ENCODE measurements around the gene ATP5F1D.

Gene ATP5F1D

DNA sequence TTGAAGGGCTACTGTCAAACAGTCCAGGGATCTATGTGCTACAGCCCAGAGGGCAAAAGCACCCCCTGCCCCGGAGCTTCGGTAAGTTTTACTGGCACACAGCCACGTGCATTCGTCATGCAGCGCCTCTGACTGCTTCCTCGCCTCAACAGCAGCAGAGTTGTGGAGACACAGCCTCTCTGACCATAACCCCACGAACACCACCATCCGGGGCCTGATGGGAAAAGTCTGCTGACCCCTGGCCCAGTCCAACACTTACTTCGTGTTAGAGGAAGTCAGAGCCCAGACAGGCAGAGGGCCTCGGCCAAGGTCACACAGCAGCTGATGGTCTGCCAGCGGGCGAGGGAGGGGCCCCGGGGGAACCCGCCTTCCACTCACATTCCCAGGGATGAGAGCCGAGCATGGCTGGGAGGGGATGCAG lies 8.9 kb upstream of the ATP5F1D start:
- DNase-seq (ENCODE audit: low read depth in 2 of 2), result no peak

DNA sequence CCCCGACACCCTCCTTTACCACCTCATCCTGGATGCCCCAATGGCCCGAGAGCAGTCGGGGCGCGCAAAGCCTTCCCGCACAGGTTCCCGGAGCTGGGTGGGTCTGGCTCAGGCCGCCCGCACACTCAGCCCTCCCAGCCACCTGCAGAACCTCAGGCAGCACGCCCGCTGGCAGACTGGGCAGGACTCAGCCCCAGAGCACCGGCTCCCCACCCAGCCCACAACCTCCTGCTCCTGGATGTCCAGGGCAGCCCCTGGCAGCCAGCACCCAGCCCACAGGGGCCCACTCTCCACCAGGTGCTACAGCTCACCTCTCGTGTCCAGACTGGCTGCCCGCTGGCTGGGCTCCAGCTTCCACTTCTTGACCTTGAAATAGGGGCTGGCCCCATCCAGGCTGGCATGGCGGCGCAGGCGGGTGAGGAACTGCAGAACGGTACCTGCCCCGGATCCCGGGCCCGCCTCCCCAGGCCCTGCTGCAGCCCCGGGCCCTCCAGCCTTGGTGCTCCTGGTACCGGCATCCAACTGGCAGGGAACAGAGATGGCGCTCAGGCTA lies 8.4 kb upstream of the ATP5F1D start:
- no peak for DNase-seq (ENCODE audit: low read depth in 2 of 2)

GRCh38 chr19:1234051-1234954 lies 7.2 kb upstream of the ATP5F1D start:
- no peak for DNase-seq (ENCODE audit: low read depth in 2 of 2)

GRCh38 chr19:1234955-1235380 lies 6.6 kb upstream of the ATP5F1D start:
- DNase-seq (ENCODE audit: low read depth in 2 of 2), result no peak

- no peak for DNase-seq (ENCODE audit: low read depth in 2 of 2)
Observed at GRCh38 chr19:1235625-1236538, 5.7 kb upstream of the ATP5F1D start.

- DNase-seq (ENCODE audit: low read depth in 2 of 2), result no peak
Observed at GRCh38 chr19:1236576-1236975, 5.0 kb upstream of the ATP5F1D start.

- DNase-seq (ENCODE audit: low read depth in 2 of 2), result no peak
Observed at GRCh38 chr19:1237027-1237659, 4.4 kb upstream of the ATP5F1D start.

- DNase-seq (ENCODE audit: low read depth in 2 of 2), result no peak
Observed at GRCh38 chr19:1237754-1238368, 3.7 kb upstream of the ATP5F1D start, which contains the start of gene CBARP. Gene CBARP, minus strand, starts transcription at chr19:1238005. Its CDS starts 1,905 bp downstream, at chr19:1236100.

GRCh38 chr19:1238369-1239303 lies 2.9 kb upstream of the ATP5F1D start:
- no peak for DNase-seq (ENCODE audit: low read depth in 2 of 2)

GRCh38 chr19:1239420-1239795 lies 2.1 kb upstream of the ATP5F1D start:
- DNase-seq (ENCODE audit: low read depth in 2 of 2), result no peak

DNA sequence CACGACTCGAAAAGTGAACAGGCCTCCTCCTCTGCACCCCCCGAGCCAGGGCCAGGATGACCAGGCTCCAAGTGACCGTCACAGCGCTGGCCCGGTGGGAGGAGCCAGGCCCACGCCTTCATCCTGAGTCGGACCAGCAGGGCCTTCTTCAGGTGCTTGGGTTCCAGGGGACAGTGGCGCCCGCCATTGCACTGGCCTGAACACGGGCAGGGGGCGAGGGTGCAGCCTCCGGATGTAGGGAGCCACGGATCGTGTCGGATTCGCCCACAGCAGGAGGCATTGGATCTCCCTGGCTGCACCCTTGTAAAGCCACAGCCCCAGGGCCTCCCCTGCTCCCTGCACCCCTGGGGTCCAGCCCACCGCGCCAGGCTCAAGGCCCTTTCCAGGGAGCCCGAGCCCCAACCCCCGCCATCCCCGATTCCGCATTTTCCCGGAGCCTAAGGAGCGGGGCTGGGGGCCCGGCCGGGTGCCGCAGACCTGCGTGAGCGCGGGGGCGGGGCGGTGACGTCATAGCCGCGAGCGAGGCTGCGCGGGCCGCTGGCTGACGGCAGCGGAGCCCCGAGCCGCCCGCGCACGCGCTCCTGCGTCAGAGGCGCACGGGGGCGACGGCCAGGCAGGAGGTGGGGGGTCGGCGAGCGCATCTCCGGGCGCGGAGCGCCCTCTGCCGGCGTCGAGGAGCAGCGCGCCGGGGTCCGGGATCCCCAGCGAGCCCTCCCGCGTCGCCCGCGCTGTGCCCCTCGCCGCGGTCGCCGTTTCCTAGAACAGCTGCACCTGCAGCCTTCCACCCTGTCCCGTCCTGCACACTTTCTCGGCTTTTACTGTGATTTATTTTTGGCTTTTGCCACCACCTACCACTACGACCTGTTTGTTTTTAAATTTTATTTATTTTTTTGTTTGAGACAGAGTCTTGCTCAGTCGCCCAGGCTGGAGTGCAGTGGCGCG lies 1.5 kb upstream of the ATP5F1D start:
- DNase-seq (ENCODE audit: low read depth in 2 of 2), result peak; percentile 89 to 99

DNA sequence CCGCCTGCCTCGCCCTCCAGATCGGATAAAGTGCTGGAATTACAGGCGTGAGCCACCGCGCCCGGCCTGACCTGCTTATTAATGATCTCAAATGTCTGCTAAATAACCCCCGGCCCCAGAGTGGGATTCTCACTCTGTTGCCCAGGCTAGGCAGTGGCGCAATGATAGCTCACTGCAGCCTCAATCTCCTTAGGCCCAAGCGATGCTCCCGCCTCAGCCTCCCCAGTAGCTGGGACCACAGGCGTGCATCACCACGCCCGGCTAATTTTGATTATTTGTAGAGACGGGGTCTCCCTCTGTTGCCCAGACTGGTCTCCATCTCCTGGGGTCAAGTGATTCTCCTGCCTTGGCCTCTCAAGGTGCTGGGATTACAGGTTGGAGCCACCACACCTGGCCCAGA lies 626 bp upstream of the ATP5F1D start:
- no peak for DNase-seq (ENCODE audit: low read depth in 2 of 2)

DNA sequence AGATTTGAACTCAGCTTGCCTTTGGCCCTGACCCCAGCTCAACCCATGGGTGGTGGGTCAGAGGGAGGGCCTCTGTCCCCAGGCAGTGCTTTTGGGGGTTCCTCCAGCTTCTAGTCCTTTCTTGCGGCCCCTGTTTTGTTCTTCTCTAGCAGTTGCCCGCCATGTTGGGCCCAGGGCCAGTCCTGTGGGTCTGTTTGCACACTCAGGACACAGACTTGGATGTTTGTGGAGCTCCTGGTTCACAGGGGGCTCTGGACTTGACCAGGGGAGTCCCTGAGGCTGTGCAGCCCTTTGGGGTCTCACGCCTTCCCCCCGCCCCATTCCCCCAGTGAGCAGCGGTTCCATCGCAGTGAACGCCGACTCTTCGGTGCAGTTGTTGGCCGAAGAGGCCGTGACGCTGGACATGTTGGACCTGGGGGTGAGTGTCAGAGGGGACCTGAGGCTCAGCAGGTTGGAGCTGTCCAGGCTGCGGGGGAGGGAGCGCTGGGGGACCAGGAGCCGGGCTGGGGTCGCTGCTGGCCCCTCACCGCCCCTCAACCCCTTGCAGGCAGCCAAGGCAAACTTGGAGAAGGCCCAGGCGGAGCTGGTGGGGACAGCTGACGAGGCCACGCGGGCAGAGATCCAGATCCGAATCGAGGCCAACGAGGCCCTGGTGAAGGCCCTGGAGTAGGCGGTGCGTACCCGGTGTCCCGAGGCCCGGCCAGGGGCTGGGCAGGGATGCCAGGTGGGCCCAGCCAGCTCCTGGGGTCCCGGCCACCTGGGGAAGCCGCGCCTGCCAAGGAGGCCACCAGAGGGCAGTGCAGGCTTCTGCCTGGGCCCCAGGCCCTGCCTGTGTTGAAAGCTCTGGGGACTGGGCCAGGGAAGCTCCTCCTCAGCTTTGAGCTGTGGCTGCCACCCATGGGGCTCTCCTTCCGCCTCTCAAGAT lies 2.5 kb downstream of the ATP5F1D start:
- DNase-seq (ENCODE audit: low read depth in 2 of 2), result peak; percentile 79 to 84

GRCh38 chr19:1244693-1245451 lies 3.3 kb downstream of the ATP5F1D start:
- no peak for DNase-seq (ENCODE audit: low read depth in 2 of 2)

DNA sequence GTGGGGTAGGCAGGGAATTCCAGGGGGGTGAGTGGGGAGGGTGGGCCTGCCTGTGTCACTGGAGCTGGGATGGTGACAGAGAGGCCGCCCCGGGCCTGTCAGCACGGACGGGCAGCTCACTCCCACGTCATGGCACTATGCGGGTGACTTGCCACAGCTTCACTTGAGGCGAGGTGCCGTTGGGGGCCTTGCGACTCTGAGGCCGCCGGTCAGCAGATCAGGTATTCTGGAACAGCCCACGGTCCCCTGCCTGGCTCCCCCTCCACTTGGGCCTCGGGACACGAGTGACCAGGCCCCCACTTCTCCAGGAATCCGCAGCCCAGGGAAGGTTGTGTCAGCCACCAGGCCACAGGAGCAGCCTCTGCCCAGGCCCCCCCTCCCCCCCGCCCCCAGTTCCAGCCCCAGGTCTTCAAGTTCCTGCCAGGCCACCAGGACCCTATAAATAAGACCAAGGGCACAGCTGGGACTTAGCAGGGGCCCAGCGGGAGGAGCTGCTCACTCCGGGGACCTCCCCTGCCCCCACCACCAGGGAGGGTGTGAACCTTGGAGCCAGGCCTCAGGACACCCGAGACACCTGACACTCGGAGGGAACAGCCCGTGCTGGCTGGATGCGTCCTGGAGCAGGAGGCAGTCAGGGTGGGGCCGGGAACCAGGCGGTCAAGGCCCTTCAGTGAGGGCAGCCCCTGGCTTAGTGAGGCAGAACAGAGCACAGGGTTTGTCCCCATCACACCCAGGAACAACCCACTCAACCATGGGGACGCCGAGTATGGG lies 4.1 kb downstream of the ATP5F1D start:
- DNase-seq (ENCODE audit: low read depth in 2 of 2), result no peak
